ENCODE data around the gene ARF1. TPM values are rescaled to one million over a fixed set of nuclear protein-coding genes. Genes with fewer than 3 reads are reported as not detected.

ARF1 gene
- total and polyA plus RNA-seq, 10 of the 15 experiments (the other 5 are each of a cell fraction or from before 2014, with no cell fraction given): 48.4 to 508 (median 283) TPM

DNA sequence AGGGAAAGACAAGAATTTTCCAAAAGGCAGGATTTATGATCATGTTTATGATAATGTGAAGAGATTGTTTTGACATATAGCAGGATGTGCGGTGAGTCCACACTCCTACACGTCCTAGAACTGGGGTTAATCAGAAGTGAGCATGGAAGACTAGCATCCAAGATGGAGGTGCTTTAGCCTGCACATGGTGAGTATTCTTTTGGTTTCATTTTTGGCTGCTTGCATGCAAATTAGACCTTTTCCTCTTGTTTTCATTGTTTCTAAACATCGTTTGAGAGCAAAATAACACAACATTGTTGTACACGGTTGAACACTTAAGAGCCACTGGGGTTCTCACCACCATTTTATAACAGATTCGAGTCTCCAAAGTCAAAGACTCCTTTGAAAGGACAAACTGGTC lies 42.7 kb downstream of the ARF1 start:
- RAD21 ChIA-PET (ENCODE audit: unreplicated experiment): no interaction called here
- H3K4me3 ChIP-seq: no peak overlapping the region
- H3K27ac ChIP-seq (ENCODE audit: control insufficient read depth, insufficient read depth): no peak overlapping the region
- H4K20me1 ChIP-seq (ENCODE audit: control insufficient read depth, insufficient read depth): no peaks in the 10 kb centered on the region
- in situ Hi-C loops (cut with MboI) (no loop called here), intact Hi-C loops (cut with micrococcal nuclease; ENCODE audit: unreplicated experiment) (no loop called here)
- no peak overlapping the region for H3K4me2 ChIP-seq (ENCODE audit: control insufficient read depth, insufficient read depth)
- no peaks in the 10 kb centered on the region; the same call in 2 of the 3 replicates for H3K9me3 ChIP-seq (replicated peaks; ENCODE audit: control insufficient read depth, insufficient read depth, low read length)
- FAIRE-seq (no peak), ATAC-seq (0 out of 3 replicates have a peak, but pooled peaks have one; percentile 21), DNase-seq (ENCODE audit: low read depth, low spot score) (no peak)
- POLR2A ChIA-PET: no interaction called here
- TF ChIP-seq, protein P1, sequence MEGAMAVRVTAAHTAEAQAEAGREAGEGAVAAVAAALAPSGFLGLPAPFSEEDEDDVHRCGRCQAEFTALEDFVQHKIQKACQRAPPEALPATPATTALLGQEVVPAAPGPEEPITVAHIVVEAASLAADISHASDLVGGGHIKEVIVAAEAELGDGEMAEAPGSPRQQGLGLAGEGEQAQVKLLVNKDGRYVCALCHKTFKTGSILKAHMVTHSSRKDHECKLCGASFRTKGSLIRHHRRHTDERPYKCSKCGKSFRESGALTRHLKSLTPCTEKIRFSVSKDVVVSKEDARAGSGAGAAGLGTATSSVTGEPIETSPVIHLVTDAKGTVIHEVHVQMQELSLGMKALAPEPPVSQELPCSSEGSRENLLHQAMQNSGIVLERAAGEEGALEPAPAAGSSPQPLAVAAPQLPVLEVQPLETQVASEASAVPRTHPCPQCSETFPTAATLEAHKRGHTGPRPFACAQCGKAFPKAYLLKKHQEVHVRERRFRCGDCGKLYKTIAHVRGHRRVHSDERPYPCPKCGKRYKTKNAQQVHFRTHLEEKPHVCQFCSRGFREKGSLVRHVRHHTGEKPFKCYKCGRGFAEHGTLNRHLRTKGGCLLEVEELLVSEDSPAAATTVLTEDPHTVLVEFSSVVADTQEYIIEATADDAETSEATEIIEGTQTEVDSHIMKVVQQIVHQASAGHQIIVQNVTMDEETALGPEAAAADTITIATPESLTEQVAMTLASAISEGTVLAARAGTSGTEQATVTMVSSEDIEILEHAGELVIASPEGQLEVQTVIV (IDR thresholded peaks at IDR 0.05; ENCODE audit: borderline replicate concordance, partially characterized antibody): no peak
- TF ChIP-seq NFXL1 (IDR thresholded peaks at IDR 0.05; ENCODE audit: borderline replicate concordance) (no peak), KLF5 (IDR thresholded peaks at IDR 0.05; ENCODE audit: partially characterized antibody) (no peak), RAD21 (IDR thresholded peaks at IDR 0.05; ENCODE audit: insufficient read depth, low read depth, low read length) (no peak), ASH2L (IDR thresholded peaks at IDR 0.05; ENCODE audit: borderline replicate concordance, low read depth) (no peak), ZNF207 (IDR thresholded peaks at IDR 0.05; ENCODE audit: borderline replicate concordance) (no peak), POLR2A (IDR thresholded peaks at IDR 0.05; ENCODE audit: low read depth, low read length) (no peak), GATAD2B (conservative IDR thresholded peaks at IDR 0.05; ENCODE audit: low read depth) (no peak), IKZF1 (conservative IDR thresholded peaks at IDR 0.05) (no peak), PAX8 (IDR thresholded peaks at IDR 0.05) (no peak)
- TF ChIP-seq, protein P2, sequence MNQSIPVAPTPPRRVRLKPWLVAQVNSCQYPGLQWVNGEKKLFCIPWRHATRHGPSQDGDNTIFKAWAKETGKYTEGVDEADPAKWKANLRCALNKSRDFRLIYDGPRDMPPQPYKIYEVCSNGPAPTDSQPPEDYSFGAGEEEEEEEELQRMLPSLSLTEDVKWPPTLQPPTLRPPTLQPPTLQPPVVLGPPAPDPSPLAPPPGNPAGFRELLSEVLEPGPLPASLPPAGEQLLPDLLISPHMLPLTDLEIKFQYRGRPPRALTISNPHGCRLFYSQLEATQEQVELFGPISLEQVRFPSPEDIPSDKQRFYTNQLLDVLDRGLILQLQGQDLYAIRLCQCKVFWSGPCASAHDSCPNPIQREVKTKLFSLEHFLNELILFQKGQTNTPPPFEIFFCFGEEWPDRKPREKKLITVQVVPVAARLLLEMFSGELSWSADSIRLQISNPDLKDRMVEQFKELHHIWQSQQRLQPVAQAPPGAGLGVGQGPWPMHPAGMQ (IDR thresholded peaks at IDR 0.05; ENCODE audit: borderline replicate concordance): no peak
- TF ChIP-seq, protein P3, sequence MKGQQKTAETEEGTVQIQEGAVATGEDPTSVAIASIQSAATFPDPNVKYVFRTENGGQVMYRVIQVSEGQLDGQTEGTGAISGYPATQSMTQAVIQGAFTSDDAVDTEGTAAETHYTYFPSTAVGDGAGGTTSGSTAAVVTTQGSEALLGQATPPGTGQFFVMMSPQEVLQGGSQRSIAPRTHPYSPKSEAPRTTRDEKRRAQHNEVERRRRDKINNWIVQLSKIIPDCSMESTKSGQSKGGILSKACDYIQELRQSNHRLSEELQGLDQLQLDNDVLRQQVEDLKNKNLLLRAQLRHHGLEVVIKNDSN (IDR thresholded peaks at IDR 0.05; ENCODE audit: borderline replicate concordance, extremely low read length, insufficient read depth, low read depth, low read length): no peak
- H3K36me3 ChIP-seq (ENCODE audit: control insufficient read depth in 2 of 2, insufficient read depth in 2 of 2, low read length in 1 of 2): no peaks in the 10 kb centered on the region
- CTCF ChIA-PET: interaction anchor here (1.2 to 2.3 kb wide), 3 partner anchors 10 to 126 kb away, joined by 4 to 10 read pairs (median 7); no protein-coding TSS in a partner anchor
- no peaks in the 10 kb centered on the region for H3K27me3 ChIP-seq (replicated peaks in 1 of 2; ENCODE audit: control insufficient read depth in 2 of 2, insufficient read depth in 2 of 2, low read length in 1 of 2)
- 70% methylated on average over 5 of the region's 5 CpGs for whole genome bisulfite sequencing (ENCODE audit: insufficient coverage, insufficient replicate concordance, low lambda C conversion rate, missing lambda C conversion rate)
- H2AFZ ChIP-seq (ENCODE audit: control insufficient read depth, low read depth, low read length): peak overlapping the region; percentile 33; the same call in 1 of the 2 replicates
- BruUV-seq (replicated peaks): no TSS peak
- no peaks in the 10 kb centered on the region for H3K4me1 ChIP-seq (ENCODE audit: control insufficient read depth, insufficient read depth, low read length)
- SMC1A ChIA-PET (ENCODE audit: uncharacterized antibody, unreplicated experiment): no interaction called here
- no peak overlapping the region for H3K9ac ChIP-seq (ENCODE audit: control insufficient read depth, insufficient read depth, low read length)
- no peaks in the 10 kb centered on the region for H3K79me2 ChIP-seq (ENCODE audit: control insufficient read depth, insufficient read depth, low read length)

Measured in GM12878 (cell line).